ENCODE data around the gene ZNF837. TPM values are rescaled to one million over a fixed set of nuclear protein-coding genes. Genes with fewer than 3 reads are reported as not detected.

ZNF837 gene
- total and polyA plus RNA-seq, 2 of the 13 experiments (the other 11 are each of a cell fraction or from before 2014, with no cell fraction given) = 0.29 to 1.3 TPM

DNA sequence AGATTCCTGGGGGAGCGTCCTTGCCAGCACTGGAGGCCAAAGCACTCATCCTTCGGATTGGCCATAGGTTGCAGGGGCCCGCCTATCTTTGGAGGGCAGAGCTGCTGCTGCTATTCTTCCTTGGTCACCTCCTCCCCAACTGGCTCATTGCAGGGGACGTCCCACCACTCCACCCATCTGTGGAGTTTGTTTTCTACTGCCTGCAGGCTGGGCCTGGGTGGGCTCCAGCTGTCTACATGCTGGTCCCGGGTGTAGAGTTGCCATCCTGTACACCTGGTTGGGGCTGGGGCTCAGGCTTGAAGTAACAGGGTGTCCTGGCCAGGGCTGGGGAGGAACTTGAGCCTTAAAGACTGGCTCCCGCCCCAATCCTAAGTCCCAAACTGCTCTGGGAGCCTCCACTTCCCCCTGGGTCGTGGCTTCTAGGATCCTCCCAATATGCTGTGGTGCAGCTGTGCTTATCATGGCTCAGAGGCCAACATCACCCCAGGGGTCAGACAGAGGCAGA lies 16.8 kb upstream of the ZNF837 start:
- H2AFZ ChIP-seq (ENCODE audit: low read length) = no peak overlapping the region
- FAIRE-seq = no peak
- no peak overlapping the region for H3K4me2 ChIP-seq (ENCODE audit: low read depth, low read length)
- ChIA-PET POLR2A (interaction anchor here (1.3 kb wide), 1 partner anchor 11 kb away, joined by 3 read pairs; the partner anchor contains the start of gene ZNF584), CTCF (ENCODE audit: low intra/inter-chr PET ratio, low total read pairs) (no interaction called here)
- H3K4me1 ChIP-seq (ENCODE audit: insufficient read depth, low read length) = peaks cover 27% of the 10 kb centered on the region
- no peaks in the 10 kb centered on the region for H3K27me3 ChIP-seq (ENCODE audit: control insufficient read depth in 1 of 2, insufficient read depth in 2 of 2, low read length in 2 of 2)
- WGBS (ENCODE audit: low lambda C conversion rate) = 89% methylated on average over 4 of the region's 7 CpGs
- H3K4me3 ChIP-seq (replicated peaks in 1 of 3; ENCODE audit: insufficient read depth in 1 of 3, low read depth in 2 of 3, low read length in 3 of 3) = no peak overlapping the region
- H3K79me2 ChIP-seq (ENCODE audit: insufficient read depth, low read length) = peaks cover 4% of the 10 kb centered on the region
- intact Hi-C loops (cut with micrococcal nuclease; ENCODE audit: unreplicated experiment) = no loop called here
- in situ Hi-C loops (cut with HindIII; ENCODE audit: extremely low pct_ligation_motif_present, low pct_unique_long_range_greater_than_20kb) = no loop called here
- DNase-seq (ENCODE audit: low spot score) = no peak
- no TSS peak for BruUV-seq (replicated peaks)
- H3K9me3 ChIP-seq (ENCODE audit: low read length) = no peaks in the 10 kb centered on the region
- no peak overlapping the region for H3K27ac ChIP-seq (ENCODE audit: extremely low read length, insufficient read depth, low read length)
- H4K20me1 ChIP-seq (ENCODE audit: insufficient read depth, low read length) = peaks cover 17% of the 10 kb centered on the region; the same call in 1 of the 2 replicates
- H3K9ac ChIP-seq (ENCODE audit: insufficient read depth, low read depth, low read length) = no peak overlapping the region
- no peak for TF ChIP-seq THYN1 (CRISPR knock-in tag; IDR thresholded peaks at IDR 0.05; ENCODE audit: borderline replicate concordance, low read depth)
- no peak for TF ChIP-seq HNF4G (IDR thresholded peaks at IDR 0.05; ENCODE audit: borderline replicate concordance, low read depth, low read length)
- no peak for TF ChIP-seq HNF4G (CRISPR knock-in tag; IDR thresholded peaks at IDR 0.05; ENCODE audit: borderline replicate concordance, low read depth)
- TF ChIP-seq ATF7 (IDR thresholded peaks at IDR 0.05) = no peak
- TF ChIP-seq ATF7 (CRISPR knock-in tag; IDR thresholded peaks at IDR 0.05) = no peak
- TF ChIP-seq, protein P1, sequence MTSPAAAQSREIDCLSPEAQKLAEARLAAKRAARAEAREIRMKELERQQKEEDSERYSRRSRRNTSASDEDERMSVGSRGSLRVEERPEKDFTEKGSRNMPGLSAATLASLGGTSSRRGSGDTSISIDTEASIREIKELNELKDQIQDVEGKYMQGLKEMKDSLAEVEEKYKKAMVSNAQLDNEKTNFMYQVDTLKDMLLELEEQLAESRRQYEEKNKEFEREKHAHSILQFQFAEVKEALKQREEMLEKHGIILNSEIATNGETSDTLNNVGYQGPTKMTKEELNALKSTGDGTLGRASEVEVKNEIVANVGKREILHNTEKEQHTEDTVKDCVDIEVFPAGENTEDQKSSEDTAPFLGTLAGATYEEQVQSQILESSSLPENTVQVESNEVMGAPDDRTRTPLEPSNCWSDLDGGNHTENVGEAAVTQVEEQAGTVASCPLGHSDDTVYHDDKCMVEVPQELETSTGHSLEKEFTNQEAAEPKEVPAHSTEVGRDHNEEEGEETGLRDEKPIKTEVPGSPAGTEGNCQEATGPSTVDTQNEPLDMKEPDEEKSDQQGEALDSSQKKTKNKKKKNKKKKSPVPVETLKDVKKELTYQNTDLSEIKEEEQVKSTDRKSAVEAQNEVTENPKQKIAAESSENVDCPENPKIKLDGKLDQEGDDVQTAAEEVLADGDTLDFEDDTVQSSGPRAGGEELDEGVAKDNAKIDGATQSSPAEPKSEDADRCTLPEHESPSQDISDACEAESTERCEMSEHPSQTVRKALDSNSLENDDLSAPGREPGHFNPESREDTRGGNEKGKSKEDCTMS (CRISPR knock-in tag; conservative IDR thresholded peaks at IDR 0.05) = no peak
- TF ChIP-seq TOE1 (CRISPR knock-in tag; IDR thresholded peaks at IDR 0.05) = no peak
- TF ChIP-seq ZFP36L2 (CRISPR knock-in tag; IDR thresholded peaks at IDR 0.05) = no peak
- TF ChIP-seq, protein P2, sequence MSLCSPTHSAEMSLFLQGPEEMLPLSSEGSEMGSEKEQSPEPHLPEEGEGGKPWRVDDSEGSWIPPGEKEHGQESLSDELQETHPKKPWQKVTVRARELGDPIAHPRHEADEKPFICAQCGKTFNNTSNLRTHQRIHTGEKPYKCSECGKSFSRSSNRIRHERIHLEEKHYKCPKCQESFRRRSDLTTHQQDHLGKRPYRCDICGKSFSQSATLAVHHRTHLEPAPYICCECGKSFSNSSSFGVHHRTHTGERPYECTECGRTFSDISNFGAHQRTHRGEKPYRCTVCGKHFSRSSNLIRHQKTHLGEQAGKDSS (CRISPR knock-in tag; IDR thresholded peaks at IDR 0.05; ENCODE audit: borderline replicate concordance, low read depth) = no peak
- no peak for TF ChIP-seq ZNF256 (CRISPR knock-in tag; conservative IDR thresholded peaks at IDR 0.05)
- TF ChIP-seq NFKBIZ (CRISPR knock-in tag; IDR thresholded peaks at IDR 0.05) = no peak
- no peak for TF ChIP-seq TBP (CRISPR knock-in tag; IDR thresholded peaks at IDR 0.05)
- no peak for TF ChIP-seq MTF1 (CRISPR knock-in tag; IDR thresholded peaks at IDR 0.05)
- no peak for TF ChIP-seq ZBTB38 (CRISPR knock-in tag; IDR thresholded peaks at IDR 0.05)
- peak; percentile 0; the same call in 2 of the 3 replicates for ATAC-seq
- peaks cover 12 to 27% of the 10 kb centered on the region in 2 experiments for H3K36me3 ChIP-seq (replicated peaks in 1 of 2; ENCODE audit: control insufficient read depth in 1 of 2, insufficient read depth in 2 of 2, low read length in 2 of 2)
